Activated CD4-positive, CD25-positive, alpha-beta regulatory T cell (primary cell): ENCODE measurements around the gene CNTLN.
"Not testable (repeated sequence)": the region's sequence is repeated elsewhere in the genome, so short reads cannot be mapped to it uniquely, and the experiment has no call there.

ENCODE experiments used
- DNase-seq, 4 experiments: peaks; one replicate each; lab custom pipeline; 2025; lab: John Stamatoyannopoulos, UW

Gene CNTLN

GRCh38 chr9:17318821-17319320 is 184.0 kb downstream of the CNTLN start:
- DNase-seq: no peak

GRCh38 chr9:17319864-17320263 is 185.0 kb downstream of the CNTLN start:
- DNase-seq: no peak

- DNase-seq: no peak
These were observed 188.3 kb downstream of the CNTLN start for GRCh38 chr9:17322882-17323864.

GRCh38 chr9:17328331-17328730 is 193.5 kb downstream of the CNTLN start:
- no peak for DNase-seq

GRCh38 chr9:17330097-17330496 is 195.3 kb downstream of the CNTLN start:
- no peak for DNase-seq

DNA sequence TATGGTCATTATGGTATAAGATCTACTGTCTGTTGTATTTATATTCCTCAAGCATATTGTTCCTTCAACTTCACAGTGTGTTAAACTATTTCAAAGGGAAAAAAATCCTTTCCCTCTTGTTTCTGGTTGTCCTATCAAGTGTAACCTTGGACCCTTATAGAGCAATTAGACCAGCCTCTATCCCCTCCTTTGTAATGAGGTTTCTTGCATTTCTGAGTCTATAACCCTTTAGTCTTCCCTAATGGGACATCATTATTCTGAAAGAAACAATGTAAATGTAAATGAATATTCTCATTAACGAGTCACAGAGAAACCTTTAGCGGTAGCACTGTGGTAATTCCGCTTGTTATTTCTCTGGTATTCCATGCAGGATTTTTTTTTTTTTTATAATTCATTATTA is 197.3 kb downstream of the CNTLN start:
- no peak for DNase-seq

DNA sequence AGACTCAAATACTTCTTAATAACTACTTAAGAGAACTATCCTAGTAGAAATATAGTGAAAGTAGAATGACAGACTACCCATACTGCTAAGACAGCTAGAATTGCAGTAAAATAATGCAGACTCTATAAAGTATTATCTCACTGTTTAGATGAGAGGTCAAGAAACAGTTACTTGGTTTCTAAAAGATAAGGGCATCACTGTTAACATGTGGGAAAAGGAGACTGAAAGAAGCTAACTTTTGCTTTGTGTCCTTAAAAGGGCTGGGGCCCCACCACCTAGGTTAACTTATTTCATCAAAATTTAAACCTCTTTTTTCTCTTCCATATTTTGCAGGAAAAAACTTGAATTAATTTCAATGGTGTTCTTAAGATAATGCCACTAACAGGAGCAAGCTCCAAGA is 204.3 kb downstream of the CNTLN start:
- no peak for DNase-seq

DNA sequence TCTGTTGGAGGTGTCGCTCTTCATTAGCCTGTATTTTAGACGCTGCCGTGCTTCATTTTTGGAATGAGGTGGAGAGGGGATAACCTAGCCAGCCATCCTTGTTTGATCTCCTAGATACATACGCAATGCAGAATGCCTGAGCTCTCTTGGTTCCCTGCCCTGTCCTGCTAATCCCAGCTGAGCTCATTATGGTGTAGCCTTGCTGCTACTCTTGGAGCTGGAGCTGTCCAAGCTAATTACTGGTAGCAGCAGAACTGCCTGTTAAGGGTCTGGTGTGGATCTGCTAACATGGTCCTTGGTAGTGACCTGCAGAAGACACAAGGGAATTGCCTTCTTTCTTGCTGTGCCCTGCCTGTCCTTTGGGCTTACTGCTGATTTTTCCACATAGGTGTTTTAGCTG is 207.9 kb downstream of the CNTLN start:
- no peak for DNase-seq

GRCh38 chr9:17349831-17350230 is 215.0 kb downstream of the CNTLN start:
- DNase-seq: no peak

GRCh38 chr9:17354006-17354405 is 219.2 kb downstream of the CNTLN start:
- not testable (repeated sequence) for DNase-seq

- no peak for DNase-seq
These were observed 226.5 kb downstream of the CNTLN start for GRCh38 chr9:17361378-17361777.

- no peak for DNase-seq
These were observed 232.2 kb downstream of the CNTLN start for GRCh38 chr9:17367035-17367434.

DNA sequence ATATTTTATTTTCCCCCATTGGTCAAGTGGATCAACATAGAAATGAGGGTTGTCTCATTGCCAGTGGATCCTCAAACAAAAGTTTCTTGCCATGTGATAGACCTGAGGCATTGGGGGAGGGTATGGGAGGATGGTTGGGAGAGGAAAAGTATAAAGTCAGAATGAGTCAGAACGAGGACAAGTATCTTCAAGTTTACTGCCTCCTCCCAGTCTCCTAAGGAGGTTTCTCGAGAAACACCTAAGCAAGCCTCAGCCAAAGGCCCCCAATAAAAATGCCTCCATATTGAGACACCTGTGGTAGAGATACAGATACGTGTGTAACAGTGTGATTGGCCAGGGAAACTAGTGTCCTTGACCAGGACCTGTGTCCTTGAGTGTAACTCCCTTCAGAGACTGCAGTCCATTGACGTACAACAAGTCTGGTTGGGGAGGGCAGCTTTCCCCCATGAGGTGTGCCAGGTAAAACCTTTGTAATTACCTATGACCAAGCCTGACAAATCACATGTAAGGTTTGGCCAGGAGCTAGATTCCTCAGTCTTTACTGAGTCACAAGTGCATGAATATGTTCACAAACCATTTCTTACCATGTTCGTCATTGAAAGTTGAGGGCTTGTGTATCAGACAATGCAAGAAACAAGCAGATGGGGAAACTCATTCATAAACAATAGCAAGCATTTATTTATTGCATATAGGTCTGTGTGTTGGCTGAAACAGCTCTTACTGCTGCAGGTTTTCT is 245.5 kb downstream of the CNTLN start:
- no peak for DNase-seq

- no peak for DNase-seq
These were observed 252.7 kb downstream of the CNTLN start for GRCh38 chr9:17387565-17387964.

DNA sequence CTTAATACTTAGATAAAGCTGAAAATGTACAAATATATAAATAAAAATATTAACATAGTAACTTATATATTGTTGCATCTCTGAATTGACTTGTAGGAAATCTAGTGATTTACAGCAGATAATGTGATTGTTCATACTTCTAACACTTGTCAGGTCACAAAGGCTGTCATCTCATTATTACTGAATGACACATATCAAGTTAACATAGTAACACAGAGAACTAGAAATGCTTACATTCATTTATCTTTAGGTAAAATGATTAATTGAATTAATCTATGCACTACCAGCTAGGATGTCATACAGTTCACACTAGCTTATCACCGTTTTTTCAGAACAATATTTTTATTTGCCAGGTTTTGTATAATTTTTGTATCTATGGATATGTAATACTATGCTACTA is 254.2 kb downstream of the CNTLN start:
- DNase-seq: no peak

DNA sequence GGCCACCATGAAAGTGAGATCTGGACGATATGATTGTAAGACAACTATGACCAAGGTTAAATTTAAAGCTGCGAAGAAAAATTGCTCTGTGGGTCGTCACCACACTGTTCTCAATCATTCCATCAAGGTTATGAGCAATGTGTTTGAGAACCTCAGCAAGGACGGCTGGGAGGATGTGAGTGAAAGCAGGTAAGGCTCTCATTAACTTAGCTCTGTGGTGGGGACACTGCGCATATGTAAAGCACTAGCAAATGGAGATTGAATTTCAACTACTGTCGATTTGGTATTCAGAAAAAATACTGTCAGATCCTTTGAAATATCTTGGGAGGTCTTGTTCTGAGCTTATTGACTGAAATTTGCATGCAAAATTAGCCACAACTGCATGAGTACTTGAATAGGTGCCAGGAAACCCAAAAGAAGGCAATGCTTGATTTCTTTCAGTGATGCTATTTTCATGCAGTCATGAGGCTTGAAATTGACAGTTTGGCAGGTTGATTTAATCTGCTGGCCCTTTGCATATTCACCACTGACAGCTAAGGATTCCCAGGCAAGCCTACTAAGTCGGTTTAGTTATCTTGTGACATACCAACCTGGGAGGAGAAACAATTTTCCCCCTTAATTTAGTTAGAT is 260.2 kb downstream of the CNTLN start:
- no peak for DNase-seq

- not testable (repeated sequence) for DNase-seq
These were observed 262.4 kb downstream of the CNTLN start for GRCh38 chr9:17397166-17397728.

DNA sequence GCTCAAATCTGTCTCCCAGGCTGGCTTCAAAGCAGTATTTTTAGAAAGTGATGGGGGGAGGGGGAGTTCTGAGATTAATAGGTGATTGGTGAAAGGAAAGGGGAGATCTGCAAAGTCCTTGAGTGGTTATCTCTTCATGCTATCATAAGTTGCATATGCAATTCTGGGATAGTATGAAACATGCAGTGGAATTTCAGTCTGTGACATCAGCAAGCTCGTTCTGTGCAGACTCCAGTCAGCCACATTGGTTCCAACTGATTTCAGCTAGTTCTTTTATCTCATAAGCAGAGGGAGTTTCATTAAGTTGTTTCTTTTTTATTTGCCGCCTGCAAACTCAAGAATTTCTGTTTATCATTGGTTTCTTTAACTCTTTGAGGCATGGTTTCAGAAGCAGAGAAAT is 263.5 kb downstream of the CNTLN start:
- no peak for DNase-seq

- no peak for DNase-seq
These were observed 267.0 kb downstream of the CNTLN start for GRCh38 chr9:17401858-17402257.

DNA sequence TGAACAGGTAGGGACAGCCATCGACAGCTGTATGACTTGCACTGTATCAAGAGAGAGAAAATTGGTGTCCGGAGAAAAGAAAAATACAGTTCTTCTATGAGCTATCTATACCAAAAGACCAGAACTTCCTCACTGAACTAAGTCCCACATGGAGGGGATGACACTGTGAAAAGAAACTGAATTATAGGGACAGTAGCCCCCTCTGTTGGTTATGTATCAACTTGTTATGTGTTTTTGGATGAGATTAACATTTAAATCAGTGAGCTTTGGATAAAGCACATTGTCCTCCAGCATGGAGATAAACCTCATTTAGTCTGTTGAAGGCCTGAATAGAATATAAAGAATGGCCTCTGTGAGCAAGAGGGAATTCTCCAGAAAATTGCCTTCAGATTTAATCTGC is 267.5 kb downstream of the CNTLN start:
- DNase-seq: no peak

DNA sequence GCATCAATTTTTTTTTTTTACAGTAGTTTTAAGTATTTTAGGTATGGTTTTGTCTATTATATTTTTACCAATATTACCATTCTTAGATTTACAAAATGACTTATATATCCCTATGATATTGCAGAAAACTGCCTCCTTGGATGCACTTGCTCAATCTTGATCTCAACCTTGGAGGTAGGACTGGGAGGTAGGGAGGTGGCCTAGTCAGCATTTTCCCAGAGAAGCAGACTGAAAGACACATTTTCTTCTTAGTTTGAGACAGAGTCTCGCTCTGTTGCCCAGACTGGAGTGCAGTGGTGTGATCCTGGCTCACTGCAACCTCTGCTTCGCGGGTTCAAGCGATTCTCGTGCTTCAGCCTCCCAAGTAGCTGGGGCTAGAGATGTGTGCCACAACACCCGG is 268.7 kb downstream of the CNTLN start:
- DNase-seq: no peak

GRCh38 chr9:17414986-17415385 is 280.1 kb downstream of the CNTLN start:
- no peak for DNase-seq
